RWPE1 (cell line): ENCODE measurements around the gene EDA.

Source experiments
- CTCF ChIA-PET: fragments of 350-600 bp; sonication (Branson Sonifier 250); formaldehyde crosslinking; extraction: SDS; loops from one replicate; lab custom pipeline; 2021; lab: Yijun Ruan, JAX
- POLR2A ChIA-PET: fragments of 400-600 bp; formaldehyde crosslinking; extraction: SDS; loops from one replicate; lab custom pipeline; 2020; ENCODE audit warnings: antibody characterized with exemption; ENCODE audit not compliant: low non-redundant PET; lab: Yijun Ruan, JAX
- DNase-seq: peaks from one replicate; pipeline ENCODE4 v3.0.0; 2012; ENCODE audit warnings: low spot score
- H3K27ac ChIP-seq: fragments of 450-650 bp; 2 replicates; pipeline ENCODE4 v1.5.1; 2017
- TF ChIP-seq, protein P1 (sequence below): fragments of 450-650 bp; conservative IDR thresholded peaks from 2 replicates; pipeline ENCODE4 v1.5.1; 2017; ENCODE audit warnings: low read depth, mild to moderate bottlenecking

The EDA gene

DNA sequence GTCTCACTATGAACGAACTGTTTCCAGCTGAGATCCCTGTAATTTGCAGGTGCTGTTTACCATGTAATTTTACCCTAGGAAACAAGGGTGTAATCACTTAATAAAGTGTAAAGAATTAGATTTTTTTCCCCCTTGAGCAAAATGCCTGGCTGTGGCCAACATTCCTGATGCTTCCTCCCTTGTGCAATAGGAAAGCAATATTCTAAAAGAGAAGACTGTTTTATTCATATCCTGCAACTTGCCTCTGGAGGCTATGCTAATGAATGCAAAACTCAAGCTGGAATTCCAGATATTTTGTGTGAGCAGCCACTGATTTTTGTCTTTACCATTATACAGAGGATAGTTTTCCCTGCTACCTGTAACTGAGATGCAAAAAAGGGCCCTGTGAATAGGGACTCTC lies 335.8 kb downstream of the EDA start:
- CTCF ChIA-PET = no interaction called here
- POLR2A ChIA-PET = no interaction called here
- H3K27ac ChIP-seq = no peak overlapping the region
- DNase-seq = no peak
- TF ChIP-seq, protein P1, sequence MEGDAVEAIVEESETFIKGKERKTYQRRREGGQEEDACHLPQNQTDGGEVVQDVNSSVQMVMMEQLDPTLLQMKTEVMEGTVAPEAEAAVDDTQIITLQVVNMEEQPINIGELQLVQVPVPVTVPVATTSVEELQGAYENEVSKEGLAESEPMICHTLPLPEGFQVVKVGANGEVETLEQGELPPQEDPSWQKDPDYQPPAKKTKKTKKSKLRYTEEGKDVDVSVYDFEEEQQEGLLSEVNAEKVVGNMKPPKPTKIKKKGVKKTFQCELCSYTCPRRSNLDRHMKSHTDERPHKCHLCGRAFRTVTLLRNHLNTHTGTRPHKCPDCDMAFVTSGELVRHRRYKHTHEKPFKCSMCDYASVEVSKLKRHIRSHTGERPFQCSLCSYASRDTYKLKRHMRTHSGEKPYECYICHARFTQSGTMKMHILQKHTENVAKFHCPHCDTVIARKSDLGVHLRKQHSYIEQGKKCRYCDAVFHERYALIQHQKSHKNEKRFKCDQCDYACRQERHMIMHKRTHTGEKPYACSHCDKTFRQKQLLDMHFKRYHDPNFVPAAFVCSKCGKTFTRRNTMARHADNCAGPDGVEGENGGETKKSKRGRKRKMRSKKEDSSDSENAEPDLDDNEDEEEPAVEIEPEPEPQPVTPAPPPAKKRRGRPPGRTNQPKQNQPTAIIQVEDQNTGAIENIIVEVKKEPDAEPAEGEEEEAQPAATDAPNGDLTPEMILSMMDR = no peak

DNA sequence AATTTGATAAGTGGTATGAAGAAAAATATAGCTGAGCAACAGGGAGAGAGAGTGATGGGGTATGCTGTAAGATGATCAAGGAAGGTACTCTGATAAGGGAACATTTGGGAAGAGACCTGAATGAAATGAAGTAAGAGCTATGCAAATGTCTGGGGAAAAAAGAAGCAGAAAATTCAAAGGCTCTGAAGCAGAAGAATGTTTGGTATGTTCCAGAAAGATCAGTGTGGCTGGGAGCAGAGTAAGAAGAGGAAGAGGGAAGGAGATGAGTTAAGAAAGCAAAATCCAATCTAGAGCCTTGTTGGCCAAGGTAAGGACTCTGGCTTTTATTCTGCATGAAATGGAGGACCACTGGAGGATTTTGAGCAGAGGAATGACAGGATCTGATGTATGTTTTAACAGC lies 343.8 kb downstream of the EDA start:
- TF ChIP-seq, protein P1 = no peak
- no peak for DNase-seq
- ChIA-PET POLR2A (no interaction called here), CTCF (no interaction called here)
- no peak overlapping the region for H3K27ac ChIP-seq

DNA sequence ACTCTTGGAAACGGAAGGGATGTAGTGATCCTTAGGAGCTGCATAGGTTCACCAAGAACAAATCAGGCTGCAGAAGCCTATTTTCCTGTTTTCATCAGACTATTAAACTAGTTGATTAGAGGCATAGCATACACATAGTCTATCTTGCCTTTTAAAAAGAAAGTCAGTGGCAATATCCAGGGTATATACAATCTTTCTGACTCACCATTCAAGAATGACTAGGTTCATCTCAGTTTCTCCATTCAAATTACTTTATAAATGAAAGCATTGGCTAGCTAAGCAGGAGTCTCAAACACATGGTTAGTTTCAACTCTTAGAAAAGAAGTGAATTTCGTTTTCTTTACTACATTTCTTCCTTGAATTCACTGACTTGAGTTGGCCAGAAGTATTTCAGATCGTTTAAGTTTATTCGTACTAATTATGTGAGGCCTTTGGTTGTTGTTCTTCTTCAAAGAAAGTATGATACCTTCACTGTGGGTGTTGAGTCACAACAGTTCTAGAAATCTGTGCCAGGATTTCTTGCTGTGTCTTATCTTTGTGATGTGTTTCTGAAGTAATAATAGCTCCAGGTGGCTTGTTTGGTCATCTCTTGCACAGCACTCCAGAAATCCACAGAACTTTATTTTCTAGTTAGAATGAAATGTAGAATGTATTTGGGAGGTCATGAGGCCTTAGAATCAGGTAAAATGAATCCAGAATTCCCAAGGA lies 345.6 kb downstream of the EDA start:
- TF ChIP-seq, protein P1 = no peak
- ChIA-PET CTCF (no interaction called here), POLR2A (no interaction called here)
- DNase-seq = no peak
- no peak overlapping the region for H3K27ac ChIP-seq

DNA sequence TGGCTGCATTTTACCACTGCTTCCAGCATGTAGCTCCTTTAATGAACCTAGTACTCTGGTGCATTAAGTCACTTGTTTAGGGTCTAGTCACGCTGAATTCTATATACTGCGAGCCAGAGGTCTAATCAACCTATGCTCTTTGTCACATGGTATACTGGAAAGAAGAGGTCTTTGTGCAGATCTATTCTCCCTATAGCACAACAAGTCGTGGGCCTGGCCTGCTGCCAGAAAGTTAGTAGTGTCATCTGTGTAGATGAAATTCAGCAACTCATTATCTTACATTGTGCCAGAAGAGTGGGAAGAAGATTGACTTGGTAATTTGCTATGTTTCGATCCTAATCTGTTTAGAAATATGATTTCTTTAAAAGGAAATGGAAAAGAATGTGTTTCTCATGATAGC lies 353.0 kb downstream of the EDA start:
- H3K27ac ChIP-seq = no peak overlapping the region
- ChIA-PET POLR2A (no interaction called here), CTCF (no interaction called here)
- DNase-seq = no peak
- TF ChIP-seq, protein P1 = no peak

DNA sequence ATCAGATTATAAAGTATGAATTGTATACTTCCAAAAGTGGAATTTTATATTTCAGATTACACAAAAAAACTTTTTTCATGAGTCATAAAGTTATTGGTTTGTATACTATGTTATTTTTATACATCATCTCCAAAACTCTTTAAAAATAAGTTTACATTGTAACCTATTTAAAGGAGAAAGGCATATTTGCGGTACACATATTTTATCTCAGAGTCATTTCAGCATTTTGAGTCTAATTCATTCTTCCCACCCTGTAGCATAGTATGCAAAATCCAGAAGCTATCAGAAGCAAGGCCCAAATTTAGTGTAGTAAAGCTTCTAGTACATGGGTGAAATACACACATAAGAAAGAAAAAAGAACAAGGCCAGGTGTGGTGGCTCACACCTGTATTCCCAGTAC lies 353.5 kb downstream of the EDA start:
- TF ChIP-seq, protein P1 = no peak
- no peak overlapping the region for H3K27ac ChIP-seq
- POLR2A ChIA-PET = no interaction called here
- CTCF ChIA-PET = no interaction called here
- DNase-seq = no peak

DNA sequence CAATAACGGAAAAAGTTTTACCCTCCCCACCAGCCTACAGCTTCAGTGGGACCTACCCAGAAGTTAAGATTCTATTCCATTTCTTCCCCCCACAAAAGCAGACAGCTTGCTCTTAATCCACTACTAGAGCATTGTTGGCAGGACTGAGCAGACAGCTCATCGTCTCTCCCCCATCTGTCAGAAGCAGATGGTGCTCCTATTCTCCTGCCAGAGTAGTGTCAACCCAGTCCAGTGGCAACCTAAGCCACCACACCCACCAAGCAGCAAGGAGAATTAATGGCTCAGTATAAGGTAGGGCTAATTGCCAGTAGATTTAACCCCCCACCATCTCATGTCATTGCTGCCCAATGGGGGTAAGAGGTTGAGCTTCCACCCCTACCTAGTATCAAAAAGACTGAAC lies 371.8 kb downstream of the EDA start:
- ChIA-PET CTCF (no interaction called here), POLR2A (no interaction called here)
- TF ChIP-seq, protein P1 = no peak
- H3K27ac ChIP-seq = no peak overlapping the region
- no peak for DNase-seq
